CD14-positive monocyte (primary cell): ENCODE results near the gene YKT6. TPM values are rescaled to one million over a fixed set of nuclear protein-coding genes. Genes with fewer than 3 reads are reported as not detected.

ENCODE experiments used
- DNase-seq, 3 donors: peaks; one replicate each; pipeline ENCODE4 v3.0.0-alpha.2; 2011 to 2022
- H2AFZ ChIP-seq: 2 replicates; pipeline ENCODE4 v1.6.0; 2012; ENCODE audit warnings: mild to moderate bottlenecking, low read depth, low read length, inconsistent platforms; ENCODE audit not compliant: insufficient read depth, poor library complexity, severe bottlenecking
- H3K27ac ChIP-seq, 2 donors: 1 replicate in 1 of 2; 2 replicates in 1 of 2; pipeline ENCODE4 v1.5.1; 2012 to 2013; ENCODE audit warnings: low read length in 2 of 2, control low read depth in 1 of 2, inconsistent platforms in 1 of 2, low read depth in 1 of 2, mild to moderate bottlenecking in 1 of 2
- H3K27me3 ChIP-seq, 2 donors: one replicate each; pipeline versions ENCODE4 v1.6.0 to v1.6.1; 2011 to 2013; ENCODE audit warnings: low read length in 2 of 2; ENCODE audit not compliant: control insufficient read depth in 2 of 2, insufficient read depth in 2 of 2
- H3K36me3 ChIP-seq, 2 donors: replicated peaks in 1 of 2; 1 replicate in 1 of 2; 2 replicates in 1 of 2; pipeline versions ENCODE4 v1.5.1 to v1.6.1; 2012 to 2013; ENCODE audit warnings: low read length in 2 of 2, control low read depth in 1 of 2, inconsistent platforms in 1 of 2, mild to moderate bottlenecking in 1 of 2; ENCODE audit not compliant: insufficient read depth in 2 of 2, control insufficient read depth in 1 of 2
- H3K4me1 ChIP-seq, 2 donors: 1 replicate in 1 of 2; 2 replicates in 1 of 2; pipeline versions ENCODE4 v1.5.1 to v1.6.1; 2012 to 2013; ENCODE audit warnings: low read length in 2 of 2, control low read depth in 1 of 2, inconsistent platforms in 1 of 2, mild to moderate bottlenecking in 1 of 2, moderate library complexity in 1 of 2; ENCODE audit not compliant: insufficient read depth in 2 of 2, control insufficient read depth in 1 of 2
- H3K4me2 ChIP-seq: replicated peaks from 2 replicates; pipeline ENCODE3; 2012; ENCODE audit warnings: low read length, moderate library complexity, mild to moderate bottlenecking; ENCODE audit not compliant: poor library complexity, severe bottlenecking; ENCODE audit errors: extremely low read depth
- H3K4me3 ChIP-seq, 3 experiments: fragments of 200-600 bp in 1 of 3; sonication (generic) in 1 of 3; replicated peaks in 1 of 3; 1 replicate in 2 of 3; 2 replicates in 1 of 3; pipeline ENCODE4 v1.5.1; 2011 to 2013; ENCODE audit warnings: low read length in 3 of 3, mild to moderate bottlenecking in 3 of 3, control low read depth in 2 of 3, low read depth in 2 of 3, inconsistent platforms in 1 of 3, moderate library complexity in 1 of 3
- H3K79me2 ChIP-seq: 2 replicates; pipeline ENCODE4 v1.6.0; 2012; ENCODE audit warnings: mild to moderate bottlenecking, control low read depth, inconsistent platforms, low read length, moderate library complexity; ENCODE audit not compliant: insufficient read depth
- H3K9ac ChIP-seq: 2 replicates; pipeline ENCODE4 v1.6.0; 2017; ENCODE audit warnings: low read length, mild to moderate bottlenecking; ENCODE audit not compliant: insufficient read depth, poor library complexity, severe bottlenecking
- H3K9me3 ChIP-seq, 2 donors: replicated peaks in 1 of 2; 1 replicate in 1 of 2; 2 replicates in 1 of 2; pipeline versions ENCODE4 v1.5.1 to v1.6.1; 2012 to 2013; ENCODE audit warnings: low read length in 2 of 2, control low read depth in 1 of 2; ENCODE audit not compliant: control insufficient read depth in 1 of 2, insufficient read depth in 1 of 2
- H4K20me1 ChIP-seq: 2 replicates; pipeline ENCODE4 v1.6.0; 2012; ENCODE audit warnings: mild to moderate bottlenecking, low read length, control low read depth, moderate library complexity; ENCODE audit not compliant: insufficient read depth
- H3K27ac Mint-ChIP-seq, 7 donors: one replicate each; pipeline ENCODE4 v1.8.0; 2020; ENCODE audit warnings: mild to moderate bottlenecking in 7 of 7, mixed read lengths in 7 of 7, moderate library complexity in 6 of 7, inconsistent platforms in 2 of 7
- H3K27me3 Mint-ChIP-seq, 3 donors: one replicate each; pipeline ENCODE4 v1.8.0; 2021 to 2022; ENCODE audit warnings: low read depth in 3 of 3, mild to moderate bottlenecking in 3 of 3, mixed read lengths in 3 of 3, moderate library complexity in 3 of 3, inconsistent platforms in 1 of 3
- H3K36me3 Mint-ChIP-seq, 2 donors: one replicate each; pipeline ENCODE4 v1.8.0; 2020; ENCODE audit warnings: mixed read lengths in 2 of 2, inconsistent platforms in 1 of 2, mild to moderate bottlenecking in 1 of 2
- H3K4me1 Mint-ChIP-seq: one replicate; pipeline ENCODE4 v1.8.0; 2020; ENCODE audit warnings: mild to moderate bottlenecking, mixed read lengths
- H3K4me3 Mint-ChIP-seq, 2 donors: one replicate each; pipeline ENCODE4 v1.8.0; 2020; ENCODE audit warnings: mild to moderate bottlenecking in 2 of 2, mixed read lengths in 2 of 2, moderate library complexity in 1 of 2
- H3K9me3 Mint-ChIP-seq, 7 donors: one replicate each; pipeline ENCODE4 v1.8.0; 2020 to 2022; ENCODE audit warnings: mixed read lengths in 7 of 7, mild to moderate bottlenecking in 6 of 7, moderate library complexity in 6 of 7, inconsistent platforms in 2 of 7
- WGBS: methylation state at CpG from one replicate; pipeline ENCODE4 v1.1.5; 2013; ENCODE audit warnings: missing lambda C conversion rate; ENCODE audit not compliant: insufficient coverage; 5-methylcytosine and 5-hydroxymethylcytosine counted together
- intact Hi-C, 2 donors: fragments of 100-400 bp; cut with micrococcal nuclease; formaldehyde crosslinking; loops; one replicate each; pipeline versions ENCODE4 v1.15.0 to v1.15.1; 2023
- polyA plus RNA-seq, 3 donors: library from polyadenylated mRNA; depleted of rRNA in 1 of 3; unstranded in 2 of 3; stranded (reverse) in 1 of 3; fragments of 300-500 nt in 2 of 3; fragments of >200 nt in 1 of 3; fragmentation: Illumina TruSeq in 2 of 3; gene quantifications; 1 replicate in 2 of 3; 2 replicates in 1 of 3; pipeline ENCODE4 v1.2.3, GENCODE V29; 2012 to 2021
- TF ChIP-seq, protein P1 (sequence below): fragments of 200-600 bp; IDR thresholded peaks from one replicate; pipeline ENCODE4 v1.8.0; 2022; ENCODE audit warnings: antibody characterized with exemption, mild to moderate bottlenecking

The YKT6 gene
- polyA plus RNA-seq, 3 donors, result 26.4 to 45.7 (median 35.2) TPM

DNA sequence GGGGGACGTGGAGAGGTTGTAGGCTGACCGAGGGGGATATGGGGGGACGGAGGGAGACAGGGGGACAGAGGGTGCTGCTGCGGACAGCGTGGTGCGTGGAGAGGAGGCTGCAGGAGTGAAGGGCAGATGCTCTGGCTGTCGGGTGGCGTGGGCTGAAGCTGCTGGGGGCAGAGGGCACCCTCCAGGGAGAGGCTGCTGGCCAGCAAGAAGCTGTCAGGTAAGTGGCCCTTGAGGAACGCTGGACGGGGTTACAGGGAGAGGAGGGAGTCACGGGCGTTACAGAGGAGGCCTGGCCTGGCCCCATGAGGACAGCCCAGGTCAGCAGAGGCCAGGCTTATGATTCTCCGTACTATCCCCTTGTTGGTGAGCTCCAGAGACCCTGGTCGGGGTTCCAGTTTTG is 27.1 kb downstream of the YKT6 start:
- intact Hi-C loops, result no loop called here
- no peak overlapping the region for H3K9ac ChIP-seq
- Mint-ChIP-seq H3K36me3 (no peaks in the 10 kb centered on the region), H3K4me3 (no peak overlapping the region), H3K27ac (no peak overlapping the region), H3K4me1 (no peaks in the 10 kb centered on the region), H3K9me3 (no peaks in the 10 kb centered on the region), H3K27me3 (peaks cover 3 to 5% (median 4%) of the 10 kb centered on the region in 3 donors)
- no peaks in the 10 kb centered on the region for H3K36me3 ChIP-seq
- DNase-seq, result no peak
- H2AFZ ChIP-seq, result no peak overlapping the region
- no peaks in the 10 kb centered on the region for H3K4me1 ChIP-seq
- TF ChIP-seq, protein P1, sequence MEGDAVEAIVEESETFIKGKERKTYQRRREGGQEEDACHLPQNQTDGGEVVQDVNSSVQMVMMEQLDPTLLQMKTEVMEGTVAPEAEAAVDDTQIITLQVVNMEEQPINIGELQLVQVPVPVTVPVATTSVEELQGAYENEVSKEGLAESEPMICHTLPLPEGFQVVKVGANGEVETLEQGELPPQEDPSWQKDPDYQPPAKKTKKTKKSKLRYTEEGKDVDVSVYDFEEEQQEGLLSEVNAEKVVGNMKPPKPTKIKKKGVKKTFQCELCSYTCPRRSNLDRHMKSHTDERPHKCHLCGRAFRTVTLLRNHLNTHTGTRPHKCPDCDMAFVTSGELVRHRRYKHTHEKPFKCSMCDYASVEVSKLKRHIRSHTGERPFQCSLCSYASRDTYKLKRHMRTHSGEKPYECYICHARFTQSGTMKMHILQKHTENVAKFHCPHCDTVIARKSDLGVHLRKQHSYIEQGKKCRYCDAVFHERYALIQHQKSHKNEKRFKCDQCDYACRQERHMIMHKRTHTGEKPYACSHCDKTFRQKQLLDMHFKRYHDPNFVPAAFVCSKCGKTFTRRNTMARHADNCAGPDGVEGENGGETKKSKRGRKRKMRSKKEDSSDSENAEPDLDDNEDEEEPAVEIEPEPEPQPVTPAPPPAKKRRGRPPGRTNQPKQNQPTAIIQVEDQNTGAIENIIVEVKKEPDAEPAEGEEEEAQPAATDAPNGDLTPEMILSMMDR, result no peak
- H3K4me2 ChIP-seq, result no peak overlapping the region
- H3K27me3 ChIP-seq, result no peaks in the 10 kb centered on the region
- H4K20me1 ChIP-seq, result no peaks in the 10 kb centered on the region
- WGBS, result 81% methylated on average over 14 of the region's 14 CpGs
- H3K27ac ChIP-seq, result no peak overlapping the region
- H3K79me2 ChIP-seq, result no peaks in the 10 kb centered on the region
- H3K4me3 ChIP-seq, result no peak overlapping the region
- H3K9me3 ChIP-seq, result no peaks in the 10 kb centered on the region

DNA sequence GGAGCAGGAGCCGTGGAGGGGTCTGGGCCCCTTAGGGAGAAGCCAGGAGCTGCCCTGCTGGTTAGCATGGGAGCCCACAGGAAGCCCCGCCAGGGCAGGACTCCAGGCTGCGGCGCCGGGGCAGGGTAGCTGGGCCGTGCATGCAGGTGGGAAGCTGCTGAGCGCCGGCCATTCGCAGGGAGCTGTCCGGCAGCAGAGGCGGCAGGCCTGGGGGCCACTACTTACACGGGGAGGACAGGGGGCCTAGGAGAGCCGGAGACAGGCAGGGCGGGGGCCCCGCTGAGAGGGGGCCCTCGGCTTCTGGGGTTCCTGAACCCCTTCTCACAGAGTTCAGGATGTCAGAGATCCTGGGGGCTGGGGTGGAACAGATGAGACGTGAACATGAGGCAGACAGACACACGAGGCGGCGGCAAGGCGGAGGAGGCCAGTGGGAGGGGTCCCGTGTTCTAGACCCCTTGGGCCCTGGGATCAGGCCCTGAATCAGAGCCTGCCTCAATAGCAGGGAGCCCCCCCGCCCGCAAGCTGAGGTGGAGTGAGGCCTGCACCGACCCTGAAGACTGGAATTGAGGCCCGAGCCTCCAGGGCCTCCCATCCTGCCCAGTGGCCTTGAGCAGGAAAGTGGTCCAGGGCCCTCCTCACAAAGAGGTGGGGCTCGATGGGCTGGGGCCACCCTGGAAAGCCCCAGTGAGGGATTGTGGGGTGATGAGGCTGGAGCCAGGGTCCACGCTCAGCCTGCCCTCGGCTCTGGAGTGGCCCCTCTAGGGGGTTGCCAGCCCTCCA is 28.0 kb downstream of the YKT6 start:
- H3K4me1 Mint-ChIP-seq, result no peaks in the 10 kb centered on the region
- no peaks in the 10 kb centered on the region for H3K36me3 ChIP-seq
- TF ChIP-seq, protein P1, result no peak
- no peaks in the 10 kb centered on the region for H3K36me3 Mint-ChIP-seq
- H2AFZ ChIP-seq, result no peak overlapping the region
- H3K4me1 ChIP-seq, result no peaks in the 10 kb centered on the region
- H3K4me3 Mint-ChIP-seq, result no peak overlapping the region
- DNase-seq, result no peak
- no peak overlapping the region for H3K27ac ChIP-seq
- no peak overlapping the region for H3K27ac Mint-ChIP-seq
- H3K9me3 ChIP-seq, result no peaks in the 10 kb centered on the region
- H3K9me3 Mint-ChIP-seq, result no peaks in the 10 kb centered on the region
- no peaks in the 10 kb centered on the region for H4K20me1 ChIP-seq
- H3K79me2 ChIP-seq, result no peaks in the 10 kb centered on the region
- H3K9ac ChIP-seq, result no peak overlapping the region
- no peaks in the 10 kb centered on the region for H3K27me3 ChIP-seq
- intact Hi-C loops, result no loop called here
- H3K27me3 Mint-ChIP-seq, result peaks cover 3 to 5% (median 4%) of the 10 kb centered on the region in 3 donors
- H3K4me3 ChIP-seq, result no peak overlapping the region
- 95% methylated on average over 18 of the region's 29 CpGs for WGBS
- H3K4me2 ChIP-seq, result no peak overlapping the region
